Central memory CD4-positive, alpha-beta T cell (primary cell): ENCODE results near the gene PCDHA2.
"Not testable (repeated sequence)": the region's sequence is repeated elsewhere in the genome, so short reads cannot be mapped to it uniquely, and the experiment has no call there.

Experiments
- DNase-seq: peaks from one replicate; pipeline ENCODE4 v3.0.0; 2022
- total RNA-seq, 3 experiments: gene quantifications; one replicate each; lab custom pipeline; 2026; lab: John Stamatoyannopoulos, UW

PCDHA2 gene
- 0 reads per million in 3 experiments for total RNA-seq

- DNase-seq, result no peak
Measured at GRCh38 chr5:140794595-140795258, at the start of gene PCDHA2. Gene PCDHA2, plus strand, starts transcription at chr5:140794852.

- no peak for DNase-seq
Measured at GRCh38 chr5:140753561-140753960, 41.1 kb upstream of the PCDHA2 start.

DNA sequence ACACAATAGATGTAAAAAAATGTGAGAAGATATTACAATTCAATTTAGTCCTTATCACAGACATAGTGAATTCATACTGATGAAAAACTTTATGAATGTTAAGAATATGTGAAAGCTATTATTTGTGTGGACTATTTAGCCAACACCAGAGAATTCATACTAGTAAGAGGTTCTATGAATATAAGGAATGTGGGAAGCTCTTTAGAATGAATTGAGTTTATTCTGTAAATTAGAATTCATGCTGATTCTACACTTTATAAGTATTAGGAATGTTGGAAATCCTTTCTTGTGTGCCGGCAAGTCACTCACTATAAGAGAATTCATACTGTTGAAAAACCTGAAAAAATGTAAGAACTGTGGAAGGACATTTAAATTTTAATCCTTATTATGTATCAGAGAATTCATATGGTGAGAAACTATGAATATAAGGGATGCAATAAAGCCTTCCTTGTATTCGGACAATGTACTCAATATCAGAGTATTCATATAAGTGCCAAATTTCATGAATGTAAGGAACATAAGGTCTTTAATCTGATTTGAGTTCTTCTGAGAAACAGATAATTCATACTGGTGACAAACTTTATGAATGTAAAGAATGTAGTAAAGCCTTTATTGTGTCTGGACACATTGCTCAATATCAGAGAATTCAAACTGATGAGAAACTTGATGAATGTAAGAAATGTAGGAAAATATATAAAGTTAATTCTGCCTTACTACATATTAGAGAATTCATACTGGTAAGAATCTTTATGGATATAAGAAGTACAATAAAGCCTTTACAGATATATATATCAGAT, 30.3 kb upstream of the PCDHA2 start:
- DNase-seq, result no peak

GRCh38 chr5:140767444-140767843, 27.2 kb upstream of the PCDHA2 start:
- DNase-seq, result no peak

- DNase-seq, result no peak
Measured at GRCh38 chr5:140780512-140780911, 14.1 kb upstream of the PCDHA2 start.

- no peak for DNase-seq
Measured at GRCh38 chr5:140785905-140786686, 8.6 kb upstream of the PCDHA2 start, which contains the start of gene PCDHA1. Gene PCDHA1, plus strand, starts transcription at chr5:140786140.

GRCh38 chr5:140787422-140787821, 7.2 kb upstream of the PCDHA2 start:
- DNase-seq, result not testable (repeated sequence)

- not testable (repeated sequence) for DNase-seq
Measured at GRCh38 chr5:140787849-140788504, 6.7 kb upstream of the PCDHA2 start.

- no peak for DNase-seq
Measured at GRCh38 chr5:140791089-140791488, 3.6 kb upstream of the PCDHA2 start.

- no peak for DNase-seq
Measured at GRCh38 chr5:140795259-140795641, 598 bp downstream of the PCDHA2 start.

DNA sequence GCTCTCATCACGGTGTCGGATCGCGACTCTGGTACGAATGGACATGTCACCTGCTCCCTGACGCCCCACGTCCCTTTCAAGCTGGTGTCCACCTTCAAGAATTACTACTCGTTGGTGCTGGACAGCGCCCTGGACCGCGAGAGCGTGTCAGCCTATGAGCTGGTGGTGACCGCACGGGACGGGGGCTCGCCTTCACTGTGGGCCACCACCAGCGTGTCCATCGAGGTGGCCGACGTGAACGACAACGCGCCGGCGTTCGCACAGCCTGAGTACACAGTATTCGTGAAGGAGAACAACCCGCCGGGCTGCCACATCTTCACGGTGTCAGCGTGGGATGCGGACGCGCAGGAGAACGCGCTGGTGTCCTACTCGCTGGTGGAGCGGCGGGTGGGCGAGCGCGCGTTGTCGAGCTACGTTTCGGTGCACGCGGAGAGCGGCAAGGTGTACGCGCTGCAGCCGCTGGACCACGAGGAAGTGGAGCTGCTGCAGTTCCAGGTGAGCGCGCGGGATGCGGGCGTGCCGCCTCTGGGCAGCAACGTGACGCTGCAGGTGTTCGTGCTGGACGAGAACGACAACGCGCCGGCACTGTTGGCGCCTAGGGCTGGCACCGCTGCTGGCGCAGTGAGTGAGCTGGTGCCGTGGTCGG, 1.5 kb downstream of the PCDHA2 start:
- not testable (repeated sequence) for DNase-seq

- DNase-seq, result no peak
Measured at GRCh38 chr5:140796718-140797095, 2.1 kb downstream of the PCDHA2 start.

DNA sequence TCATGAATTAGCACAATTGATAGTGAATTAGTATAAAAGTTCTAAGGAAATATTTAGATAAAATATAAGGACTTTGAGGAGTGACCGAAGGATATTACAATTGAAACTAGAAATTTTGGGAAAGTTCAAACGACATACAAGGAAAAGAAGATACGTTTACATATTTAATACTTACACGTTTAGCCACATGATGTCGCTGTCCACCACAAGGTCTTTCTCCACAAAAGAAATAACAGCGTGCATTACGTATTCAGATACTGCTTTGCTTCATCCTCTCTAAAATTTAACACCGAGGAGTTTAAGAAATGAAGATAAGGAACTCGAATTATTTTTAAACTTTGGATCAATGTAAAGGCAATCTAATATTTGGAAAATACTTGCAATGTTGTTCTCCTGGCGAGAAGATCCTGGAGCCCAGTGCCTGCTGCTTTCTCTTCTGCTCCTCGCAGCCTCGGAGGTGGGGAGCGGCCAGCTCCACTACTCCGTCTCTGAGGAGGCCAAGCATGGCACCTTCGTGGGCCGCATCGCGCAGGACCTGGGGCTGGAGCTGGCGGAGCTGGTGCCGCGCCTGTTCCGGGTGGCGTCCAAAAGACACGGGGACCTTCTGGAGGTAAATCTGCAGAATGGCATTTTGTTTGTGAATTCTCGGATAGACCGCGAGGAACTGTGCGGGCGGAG, 6.3 kb downstream of the PCDHA2 start, which contains the start of gene PCDHA3:
TSS of gene PCDHA3 (plus strand) at position 242 of the 678 bp plus-strand sequence.
- DNase-seq, result no peak

DNA sequence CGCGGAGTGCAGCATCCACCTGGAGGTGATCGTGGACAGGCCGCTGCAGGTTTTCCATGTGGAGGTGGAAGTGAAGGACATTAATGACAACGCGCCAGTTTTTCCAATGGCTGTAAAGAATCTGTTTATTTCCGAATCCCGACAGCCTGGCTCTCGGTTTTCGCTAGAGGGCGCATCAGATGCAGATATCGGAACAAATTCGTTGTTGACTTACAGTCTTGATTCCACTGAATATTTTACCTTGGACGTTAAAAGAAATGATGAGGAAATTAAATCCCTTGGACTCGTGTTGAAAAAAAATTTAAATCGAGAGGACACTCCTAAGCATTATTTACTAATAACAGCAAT, 6.8 kb downstream of the PCDHA2 start:
- no peak for DNase-seq

- DNase-seq, result not testable (repeated sequence)
Measured at GRCh38 chr5:140802381-140802780, 7.7 kb downstream of the PCDHA2 start.

- DNase-seq, result no peak
Measured at GRCh38 chr5:140802781-140803271, 8.2 kb downstream of the PCDHA2 start.

DNA sequence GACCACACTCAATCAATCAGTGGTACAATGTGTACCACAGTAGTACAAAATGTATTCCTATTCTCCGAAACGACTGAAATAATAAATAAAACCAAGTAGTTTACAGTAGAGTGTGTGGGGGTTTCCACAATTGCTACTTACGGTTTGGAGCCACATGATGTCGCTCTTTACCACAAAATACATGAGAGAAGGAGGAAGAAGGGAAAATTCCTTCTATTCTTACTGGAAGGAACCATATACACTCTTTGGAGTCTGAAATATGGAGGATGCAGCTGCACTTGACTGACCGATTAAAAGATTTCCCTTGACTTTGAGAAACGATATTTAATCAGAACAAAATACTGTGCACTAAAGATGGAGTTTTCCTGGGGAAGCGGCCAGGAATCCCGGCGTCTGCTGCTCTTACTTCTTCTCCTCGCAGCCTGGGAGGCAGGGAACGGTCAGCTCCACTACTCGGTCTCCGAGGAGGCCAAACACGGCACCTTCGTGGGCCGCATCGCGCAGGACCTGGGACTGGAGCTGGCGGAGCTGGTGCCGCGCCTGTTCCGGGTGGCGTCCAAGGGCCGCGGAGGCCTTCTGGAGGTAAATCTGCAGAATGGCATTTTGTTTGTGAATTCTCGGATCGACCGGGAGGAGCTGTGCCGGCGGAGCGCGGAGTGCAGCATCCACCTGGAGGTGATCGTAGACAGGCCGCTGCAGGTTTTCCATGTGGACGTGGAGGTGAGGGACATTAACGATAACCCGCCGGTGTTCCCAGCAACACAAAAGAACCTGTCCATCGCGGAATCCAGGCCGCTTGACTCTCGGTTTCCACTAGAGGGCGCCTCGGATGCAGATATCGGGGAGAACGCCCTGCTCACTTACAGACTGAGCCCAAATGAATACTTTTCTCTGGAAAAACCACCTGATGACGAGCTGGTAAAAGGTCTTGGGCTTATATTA, 12.5 kb downstream of the PCDHA2 start, which contains the start of gene PCDHA4:
TSS of gene PCDHA4 (plus strand) at position 235 of the 942 bp plus-strand sequence.
- DNase-seq, result no peak

- not testable (repeated sequence) for DNase-seq
Measured at GRCh38 chr5:140808241-140808888, 13.7 kb downstream of the PCDHA2 start.

GRCh38 chr5:140808889-140809291, 14.2 kb downstream of the PCDHA2 start:
- DNase-seq, result no peak
